GM18861 (cell line): Measurements from ENCODE around the gene TBX10.
"Not testable (repeated sequence)": the region's sequence is repeated elsewhere in the genome, so short reads cannot be mapped to it uniquely, and the experiment has no call there.

Experiments
- ATAC-seq: cut with Tn5 transposase; IDR thresholded peaks from one replicate; pipeline ENCODE4 v1.9.1; 2021; ENCODE audit not compliant: unreplicated experiment

TBX10 gene

DNA sequence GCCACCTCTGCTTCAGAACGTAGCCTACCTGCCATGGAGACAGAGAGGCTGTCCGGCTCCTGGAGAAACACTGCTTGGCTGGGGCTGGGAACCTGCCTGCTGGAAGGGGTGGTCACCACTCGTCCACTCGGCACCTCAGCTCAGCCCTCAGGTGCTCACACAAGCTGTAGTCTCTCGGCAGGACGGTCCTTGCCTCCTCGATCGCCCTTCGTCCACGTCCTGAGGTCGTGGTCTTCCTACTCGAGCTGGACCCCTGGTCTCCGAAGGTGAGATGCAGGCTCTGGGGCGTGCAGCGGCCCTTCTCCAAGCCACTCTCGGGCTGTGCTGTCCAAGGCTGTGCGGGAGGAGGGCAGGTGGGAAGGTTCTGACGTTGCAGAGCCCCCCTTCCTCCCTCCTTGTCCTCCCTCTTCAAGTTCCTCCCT, at the start of gene TBX10:
TBX10 (minus strand) TSS at position 326 of the 422 bp plus-strand sequence; CDS start at position 35, 291 bp downstream.
- ATAC-seq: no peak

- ATAC-seq: no peak
Observed at GRCh38 chr11:67689178-67689577, 49.6 kb upstream of the TBX10 start.

- no peak for ATAC-seq
Observed at GRCh38 chr11:67687986-67688385, 48.4 kb upstream of the TBX10 start.

GRCh38 chr11:67685641-67686332, 46.2 kb upstream of the TBX10 start:
- ATAC-seq: not testable (repeated sequence)

GRCh38 chr11:67682126-67683034, 42.8 kb upstream of the TBX10 start:
- not testable (repeated sequence) for ATAC-seq

DNA sequence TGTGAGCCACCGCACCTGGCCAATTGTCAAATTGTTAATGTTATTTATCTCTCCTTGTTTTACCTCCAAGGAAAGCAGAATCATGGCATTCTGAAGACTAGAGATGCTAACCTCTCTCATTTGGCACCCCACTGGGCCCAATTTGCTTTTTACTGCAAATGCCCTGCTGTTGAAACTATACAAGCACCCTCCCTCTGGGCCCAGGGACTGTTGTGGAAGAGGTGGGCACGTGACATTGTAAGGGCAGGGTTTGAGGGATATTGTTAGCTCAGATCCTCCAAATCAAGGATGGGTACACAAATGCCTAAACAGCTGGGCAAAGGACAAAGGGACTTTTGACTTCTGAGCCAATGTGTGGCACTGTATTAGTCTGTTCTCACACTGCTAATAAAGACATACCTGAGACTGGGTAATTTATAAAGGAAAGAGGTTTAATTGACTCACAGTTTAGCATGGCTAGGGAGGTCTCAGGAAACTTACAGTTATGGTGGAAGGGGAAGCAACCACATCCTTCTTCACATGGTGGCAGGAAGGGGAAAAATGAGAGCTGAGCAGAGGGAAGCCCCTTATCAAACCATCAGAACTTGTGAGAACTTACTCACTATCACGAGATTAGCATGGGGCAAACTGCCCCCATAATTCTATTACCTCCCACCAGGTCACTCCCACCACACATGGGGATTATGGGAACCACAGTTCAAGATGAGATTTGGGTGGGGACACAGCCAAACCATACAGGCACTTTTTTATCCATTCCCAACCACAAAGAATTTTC, 41.3 kb upstream of the TBX10 start:
- ATAC-seq: no peak

DNA sequence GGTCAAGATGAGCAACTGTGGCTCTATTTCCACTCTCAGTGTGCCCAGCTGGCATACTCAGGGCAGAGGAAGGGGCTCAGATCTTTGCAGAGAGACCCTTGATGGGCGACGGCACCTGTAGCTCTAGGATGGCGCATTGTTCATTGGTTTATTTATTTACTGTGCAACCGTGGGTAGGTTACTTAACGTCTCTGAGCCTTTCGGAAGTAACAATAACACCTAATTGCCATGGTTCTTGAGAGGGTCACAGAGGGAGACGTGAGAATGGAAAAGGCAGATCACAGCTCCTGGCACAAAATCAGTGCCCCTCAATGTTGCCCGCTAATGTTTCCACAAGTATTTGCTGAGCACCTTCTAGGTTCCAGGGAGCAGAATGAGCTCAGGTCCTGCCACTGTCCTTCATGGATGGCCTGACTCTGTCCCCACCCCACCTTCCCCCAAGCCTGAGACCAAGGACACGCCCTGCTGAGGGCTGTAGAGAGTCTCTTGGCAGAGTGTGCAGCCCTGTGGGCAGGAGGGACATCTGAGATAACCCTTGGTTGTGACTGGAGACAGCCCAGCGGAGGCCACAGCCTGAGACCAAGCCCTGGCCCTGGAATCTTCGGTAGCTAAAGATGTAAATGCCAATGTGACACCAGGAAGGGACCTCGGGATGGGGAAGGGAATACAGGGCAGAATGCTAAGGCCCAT, 35.6 kb upstream of the TBX10 start:
- no peak for ATAC-seq

- ATAC-seq: no peak
Observed at GRCh38 chr11:67674442-67674871, 34.9 kb upstream of the TBX10 start, which contains the start of gene ALDH3B2. TSS of gene ALDH3B2 (minus strand) at chr11:67674623. CDS start at chr11:67666935, 7,688 bp downstream.

DNA sequence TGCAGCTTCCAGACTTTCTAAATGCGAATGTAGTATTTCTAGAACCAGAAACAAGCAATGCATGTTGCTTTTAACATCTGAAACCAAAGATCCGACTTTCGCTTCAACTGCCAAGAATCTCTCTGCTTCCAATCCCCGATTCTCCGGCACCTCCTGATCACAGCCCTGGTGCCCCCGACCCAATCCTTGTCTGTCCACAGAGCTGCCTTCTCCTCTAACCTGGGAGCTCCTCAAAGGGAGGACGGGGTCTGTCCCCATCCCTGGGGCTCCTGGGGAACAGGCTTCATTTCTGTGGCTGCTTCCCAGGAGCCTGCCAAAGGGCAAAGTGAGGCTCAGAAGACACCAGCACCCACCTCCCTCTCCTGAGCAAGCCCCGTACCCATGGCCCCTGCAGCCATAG, 34.3 kb upstream of the TBX10 start:
- no peak for ATAC-seq

GRCh38 chr11:67673358-67673757, 33.8 kb upstream of the TBX10 start:
- no peak for ATAC-seq

DNA sequence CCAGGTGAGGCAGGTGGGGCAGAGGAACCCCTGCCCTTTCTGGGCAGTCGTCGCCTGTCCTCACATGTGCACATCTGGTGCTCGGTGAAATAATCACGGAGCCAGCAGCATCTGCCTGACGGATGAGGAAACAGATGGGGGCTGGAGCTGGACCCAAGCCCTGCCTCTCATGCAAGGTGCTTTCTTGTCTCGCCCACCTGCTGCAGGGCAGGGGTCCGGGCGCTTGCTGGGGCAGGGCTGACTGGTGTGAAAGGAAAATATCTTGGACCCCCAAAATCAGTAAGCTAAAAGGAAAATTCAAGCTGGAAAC, 31.6 kb upstream of the TBX10 start:
- ATAC-seq: no peak

DNA sequence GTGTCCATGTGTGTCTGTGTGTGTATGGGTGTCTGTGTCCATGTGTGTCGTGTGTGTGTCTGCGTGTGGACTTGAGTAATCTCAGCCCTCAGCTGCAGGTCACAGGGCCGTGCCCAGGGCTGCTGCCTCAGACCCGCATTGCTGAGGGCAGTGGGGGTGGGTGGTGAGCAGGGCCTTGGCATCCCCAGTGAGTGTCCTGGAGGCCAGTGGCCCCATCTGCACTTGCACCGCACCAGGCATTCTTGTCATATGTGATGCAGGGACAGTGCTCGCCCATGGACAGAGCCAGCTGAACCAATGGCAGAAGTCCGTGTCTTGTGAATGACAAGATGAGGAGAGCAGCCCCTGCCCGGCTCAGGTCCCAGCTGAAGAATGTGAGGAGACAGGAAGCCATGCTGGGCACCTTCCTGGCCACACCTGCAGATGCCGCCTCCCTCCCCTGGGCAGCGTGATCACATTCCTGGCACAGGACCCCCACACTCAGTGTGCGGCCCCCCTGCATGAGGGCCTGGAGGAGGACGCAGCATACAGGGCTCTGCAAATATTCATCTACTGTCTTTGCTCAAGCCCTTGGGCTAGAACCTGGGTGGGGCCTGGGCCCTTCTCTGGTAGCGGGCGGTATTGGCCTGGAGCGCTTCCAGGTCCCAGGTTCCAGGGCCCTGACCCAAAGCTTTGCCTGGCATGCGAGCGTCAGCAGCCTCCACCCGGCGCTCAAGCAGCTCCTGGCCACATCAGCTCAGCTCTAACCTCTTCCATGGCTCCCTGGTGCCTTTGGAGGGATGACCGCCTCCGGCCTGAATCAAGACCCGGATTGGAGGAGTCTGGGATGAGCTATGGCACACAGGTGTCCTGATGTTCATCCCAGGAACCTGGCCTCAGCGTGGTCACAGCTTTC, 31.0 kb upstream of the TBX10 start:
- ATAC-seq: no peak

DNA sequence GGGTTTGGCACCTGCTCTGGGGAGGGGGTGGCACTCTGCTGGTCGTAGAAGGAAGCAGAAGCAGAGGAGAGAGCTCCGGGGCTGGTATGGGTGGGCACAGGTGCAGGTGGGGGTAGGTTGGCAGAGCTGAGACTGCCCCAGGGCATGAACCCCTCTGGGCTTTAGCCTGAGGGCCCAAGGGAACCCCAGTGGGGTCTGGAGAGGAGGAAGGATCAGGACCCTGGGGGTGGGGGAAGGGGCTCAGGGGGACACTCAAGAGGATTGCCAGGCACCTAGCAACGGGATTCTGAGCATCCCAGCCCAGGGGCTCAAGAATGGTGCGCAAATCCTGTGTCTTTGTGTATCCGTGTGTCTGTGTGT, 28.6 kb upstream of the TBX10 start:
- ATAC-seq: no peak

- ATAC-seq: no peak
Observed at GRCh38 chr11:67667490-67668191, 28.1 kb upstream of the TBX10 start.

DNA sequence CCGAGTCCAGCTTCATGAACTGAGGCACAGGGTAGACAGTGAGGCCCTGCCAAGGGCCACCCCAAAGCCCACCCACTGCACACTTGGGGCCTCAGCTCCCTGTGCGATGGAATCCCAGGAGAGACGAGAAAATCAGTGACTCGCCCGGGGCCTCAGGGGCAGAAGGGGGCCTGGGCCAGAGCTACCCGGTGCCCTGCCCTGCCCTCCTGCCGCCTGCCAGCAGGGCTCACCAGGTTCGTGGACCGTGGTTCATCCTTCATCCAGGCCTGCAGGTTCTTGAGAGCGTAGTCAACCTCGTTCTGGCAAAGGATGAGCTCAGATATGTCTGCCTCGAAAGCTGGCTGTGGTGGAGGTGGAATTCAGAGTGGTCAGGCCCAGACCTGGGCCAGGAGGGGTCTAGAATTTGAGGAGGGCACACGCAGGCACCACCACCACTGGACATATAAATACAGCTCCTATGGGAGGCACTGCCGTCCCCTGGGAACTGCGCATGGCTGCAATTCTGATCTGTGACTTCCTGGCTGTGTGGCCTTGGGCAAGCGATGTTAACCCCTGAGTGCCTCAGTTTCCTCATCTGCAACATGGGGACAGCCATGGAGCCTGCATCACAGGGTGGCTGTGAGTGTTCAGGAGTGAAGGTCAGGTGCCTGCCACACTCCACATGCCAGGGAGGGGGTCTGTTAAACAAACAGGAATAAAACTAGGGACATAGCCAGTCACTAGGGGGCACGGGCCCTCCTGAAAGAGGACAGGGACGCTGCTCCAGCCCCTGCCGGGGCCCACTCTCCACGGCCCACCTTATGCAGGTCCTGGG, 27.3 kb upstream of the TBX10 start:
- ATAC-seq: no peak

- ATAC-seq: no peak
Observed at GRCh38 chr11:67666303-67666645, 26.7 kb upstream of the TBX10 start.

DNA sequence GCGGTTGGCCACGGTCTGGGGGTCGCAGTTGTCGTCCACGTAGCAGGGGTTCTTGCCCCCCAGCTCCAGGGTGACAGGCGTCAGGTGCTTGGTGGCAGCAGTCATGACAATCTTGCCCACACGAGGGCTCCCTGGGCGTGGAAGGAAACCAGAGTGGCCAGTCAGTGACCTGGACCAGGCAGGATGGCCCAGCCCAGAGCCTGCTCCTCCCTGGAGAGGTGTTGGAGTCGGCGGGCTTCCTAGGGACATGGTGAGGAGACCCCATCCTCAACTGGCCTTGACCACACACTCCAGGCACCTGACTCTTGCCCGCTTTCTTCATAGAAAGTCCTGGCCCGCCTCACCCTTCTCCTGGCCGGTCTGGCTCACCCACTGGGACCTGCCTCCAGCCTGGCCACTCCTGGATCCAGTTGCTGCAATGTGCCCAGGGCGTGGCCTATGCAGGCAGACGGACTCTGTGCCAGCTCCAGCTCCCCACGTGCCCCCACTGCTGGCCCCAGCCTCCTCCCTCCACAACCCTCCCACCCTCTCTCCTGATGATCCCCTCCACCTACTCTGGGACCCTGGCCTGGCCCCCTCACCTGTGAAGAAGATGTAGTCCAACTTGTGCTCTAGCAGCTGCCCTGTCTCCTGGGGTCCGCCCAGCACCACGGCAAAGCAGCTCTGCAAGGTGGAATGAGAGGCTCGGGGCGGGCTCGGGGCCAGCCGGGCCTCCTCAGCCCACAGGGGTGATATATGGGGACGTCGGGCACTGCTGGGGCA, 26.2 kb upstream of the TBX10 start:
- ATAC-seq: no peak
